GM11168 (cell line): Measurements from ENCODE around the gene CCDC27.
"Not testable (repeated sequence)": the region's sequence is repeated elsewhere in the genome, so short reads cannot be mapped to it uniquely, and the experiment has no call there.

Experiments used
- in situ Hi-C: fragments of 300-500 bp; cut with MboI; formaldehyde crosslinking; loops from one replicate; pipeline ENCODE4 v1.12.0; 2022; ENCODE audit warnings: low sequenced_read_pairs; ENCODE audit not compliant: unreplicated experiment

CCDC27 gene

GRCh38 chr1:3786468-3787348, 34.5 kb downstream of the CCDC27 start:
- in situ Hi-C loops, result no loop called here

GRCh38 chr1:3787349-3787715, 35.1 kb downstream of the CCDC27 start:
- in situ Hi-C loops, result no loop called here

- in situ Hi-C loops, result no loop called here
Measured at GRCh38 chr1:3787745-3788605, 35.7 kb downstream of the CCDC27 start.

- in situ Hi-C loops, result no loop called here
Measured at GRCh38 chr1:3788756-3789420, 36.6 kb downstream of the CCDC27 start.

- in situ Hi-C loops, result no loop called here
Measured at GRCh38 chr1:3789421-3790300, 37.4 kb downstream of the CCDC27 start.

- in situ Hi-C loops, result no loop called here
Measured at GRCh38 chr1:3790500-3790923, 38.3 kb downstream of the CCDC27 start.

GRCh38 chr1:3790952-3791351, 38.7 kb downstream of the CCDC27 start:
- in situ Hi-C loops, result no loop called here

- in situ Hi-C loops, result no loop called here
Measured at GRCh38 chr1:3795453-3796214, 43.4 kb downstream of the CCDC27 start.

- in situ Hi-C loops, result no loop called here
Measured at GRCh38 chr1:3796215-3797061, 44.2 kb downstream of the CCDC27 start, which contains the start of gene LRRC47. TSS of gene LRRC47 (minus strand) at chr1:3796498. CDS start at chr1:3796476, 22 bp downstream.

- in situ Hi-C loops, result no loop called here
Measured at GRCh38 chr1:3799976-3800685, 47.9 kb downstream of the CCDC27 start.

GRCh38 chr1:3800795-3801194, 48.5 kb downstream of the CCDC27 start:
- in situ Hi-C loops, result not testable (repeated sequence)

- in situ Hi-C loops, result no loop called here
Measured at GRCh38 chr1:3803905-3804626, 51.8 kb downstream of the CCDC27 start.

GRCh38 chr1:3804627-3804944, 52.3 kb downstream of the CCDC27 start:
- in situ Hi-C loops, result not testable (repeated sequence)

GRCh38 chr1:3805038-3805437, 52.8 kb downstream of the CCDC27 start:
- in situ Hi-C loops, result no loop called here

- in situ Hi-C loops, result no loop called here
Measured at GRCh38 chr1:3807769-3808168, 55.5 kb downstream of the CCDC27 start.

GRCh38 chr1:3809680-3810079, 57.4 kb downstream of the CCDC27 start:
- in situ Hi-C loops, result no loop called here
